ENCODE measurements around the gene TNS1.

GRCh38 chr2:217766356-217766755, 236.4 kb downstream of the TNS1 start:
- TF ChIP-seq JUND (IDR thresholded peaks at IDR 0.05; ENCODE audit: borderline replicate concordance, low read depth, low read length) (no peak), JUND (tag; IDR thresholded peaks at IDR 0.05; ENCODE audit: borderline replicate concordance, low read depth, low read length) (no peak), NRF1 (conservative IDR thresholded peaks at IDR 0.05 in 1 of 2, IDR thresholded peaks at IDR 0.05 in 1 of 2) (no peak), REST (IDR thresholded peaks at IDR 0.05; ENCODE audit: borderline replicate concordance) (no peak), REST (CRISPR knock-in tag; IDR thresholded peaks at IDR 0.05; ENCODE audit: low read depth) (no peak), JUN (IDR thresholded peaks at IDR 0.05; ENCODE audit: borderline replicate concordance, low read depth, low read length) (no peak), JUN (CRISPR knock-in tag; IDR thresholded peaks at IDR 0.05; ENCODE audit: borderline replicate concordance) (no peak), TAF9B (IDR thresholded peaks at IDR 0.05; ENCODE audit: partially characterized antibody) (no peak), ZBTB33 (CRISPR knock-in tag; IDR thresholded peaks at IDR 0.05) (no peak), RCOR1 (IDR thresholded peaks at IDR 0.05; ENCODE audit: borderline replicate concordance in 1 of 2, low read depth in 2 of 2, low read length in 2 of 2) (no peak), ZKSCAN1 (IDR thresholded peaks at IDR 0.05; ENCODE audit: low read depth, low read length) (no peak), ZBTB49 (CRISPR knock-in tag; IDR thresholded peaks at IDR 0.05; ENCODE audit: borderline replicate concordance) (no peak), ATF2 (CRISPR knock-in tag; IDR thresholded peaks at IDR 0.05) (no peak), HMGXB4 (CRISPR knock-in tag; IDR thresholded peaks at IDR 0.05) (no peak)

Measured in K562 (cell line).